Measurements from ENCODE around the gene GRID2IP. TPM values are rescaled to one million over a fixed set of nuclear protein-coding genes. Genes with fewer than 3 reads are reported as not detected.

GRID2IP gene
- total and polyA plus RNA-seq, 10 of the 15 experiments (the other 5 are each of a cell fraction or from before 2014, with no cell fraction given): not detected

GRCh38 chr7:6495597-6496262 lies 55.5 kb downstream of the GRID2IP start:
- Histone ChIP-seq H3K4me3 (no peak overlapping the region), H3K4me2 (ENCODE audit: control insufficient read depth, insufficient read depth) (no peak overlapping the region), H3K27ac (ENCODE audit: control insufficient read depth, insufficient read depth) (no peak overlapping the region), H3K27me3 (replicated peaks in 1 of 2; ENCODE audit: control insufficient read depth in 2 of 2, insufficient read depth in 2 of 2, low read length in 1 of 2) (no peaks in the 10 kb centered on the region), H3K79me2 (ENCODE audit: control insufficient read depth, insufficient read depth, low read length) (no peaks in the 10 kb centered on the region), H2AFZ (ENCODE audit: control insufficient read depth, low read depth, low read length) (no peak overlapping the region), H4K20me1 (ENCODE audit: control insufficient read depth, insufficient read depth) (no peaks in the 10 kb centered on the region), H3K9ac (ENCODE audit: control insufficient read depth, insufficient read depth, low read length) (no peak overlapping the region), H3K9me3 (replicated peaks; ENCODE audit: control insufficient read depth, insufficient read depth, low read length) (no peaks in the 10 kb centered on the region), H3K4me1 (ENCODE audit: control insufficient read depth, insufficient read depth, low read length) (no peaks in the 10 kb centered on the region), H3K36me3 (ENCODE audit: control insufficient read depth in 2 of 2, insufficient read depth in 2 of 2, low read length in 1 of 2) (no peaks in the 10 kb centered on the region)
- WGBS (ENCODE audit: insufficient coverage, insufficient replicate concordance, low lambda C conversion rate, missing lambda C conversion rate): 52% methylated on average over 6 of the region's 6 CpGs
- ChIA-PET POLR2A (no interaction called here), CTCF (interaction anchor here (0.6 kb wide), 1 partner anchor 703 kb away, joined by 3 read pairs; no protein-coding TSS in a partner anchor), RAD21 (ENCODE audit: unreplicated experiment) (no interaction called here), SMC1A (ENCODE audit: uncharacterized antibody, unreplicated experiment) (no interaction called here)
- intact Hi-C loops (cut with micrococcal nuclease; ENCODE audit: unreplicated experiment) (no loop called here), in situ Hi-C loops (cut with MboI) (no loop called here)
- no TSS peak for BruUV-seq (replicated peaks)
- DNase-seq (ENCODE audit: low read depth, low spot score) (no peak), ATAC-seq (no peak), FAIRE-seq (no peak)
- no peak for TF ChIP-seq IRF3 (IDR thresholded peaks at IDR 0.05)
- TF ChIP-seq CTCF (IDR thresholded peaks at IDR 0.05 in 2 of 3, conservative IDR thresholded peaks at IDR 0.05 in 1 of 3; ENCODE audit: control insufficient read depth in 2 of 3, extremely low read depth in 1 of 3, insufficient read depth in 1 of 3, low read depth in 3 of 3, low read length in 3 of 3): no peak

- Histone ChIP-seq H3K27me3 (replicated peaks in 1 of 2; ENCODE audit: control insufficient read depth in 2 of 2, insufficient read depth in 2 of 2, low read length in 1 of 2) (no peaks in the 10 kb centered on the region), H2AFZ (ENCODE audit: control insufficient read depth, low read depth, low read length) (no peak overlapping the region), H3K4me3 (no peak overlapping the region), H3K4me1 (ENCODE audit: control insufficient read depth, insufficient read depth, low read length) (no peaks in the 10 kb centered on the region), H3K9ac (ENCODE audit: control insufficient read depth, insufficient read depth, low read length) (no peak overlapping the region), H3K36me3 (ENCODE audit: control insufficient read depth in 2 of 2, insufficient read depth in 2 of 2, low read length in 1 of 2) (no peaks in the 10 kb centered on the region), H3K79me2 (ENCODE audit: control insufficient read depth, insufficient read depth, low read length) (no peaks in the 10 kb centered on the region), H3K4me2 (ENCODE audit: control insufficient read depth, insufficient read depth) (no peak overlapping the region), H3K27ac (ENCODE audit: control insufficient read depth, insufficient read depth) (no peak overlapping the region), H4K20me1 (ENCODE audit: control insufficient read depth, insufficient read depth) (no peaks in the 10 kb centered on the region), H3K9me3 (replicated peaks; ENCODE audit: control insufficient read depth, insufficient read depth, low read length) (no peaks in the 10 kb centered on the region; the same call in 1 of the 3 replicates)
- DNase-seq (ENCODE audit: low read depth, low spot score) (no peak), FAIRE-seq (no peak), ATAC-seq (no peak)
- no peak for TF ChIP-seq RBBP5 (conservative IDR thresholded peaks at IDR 0.05)
- no peak for TF ChIP-seq NR2C1 (IDR thresholded peaks at IDR 0.05)
- TF ChIP-seq SMAD1 (IDR thresholded peaks at IDR 0.05; ENCODE audit: low read depth, partially characterized antibody): no peak
- TF ChIP-seq BACH1 (IDR thresholded peaks at IDR 0.05; ENCODE audit: borderline replicate concordance): no peak
- TF ChIP-seq DPF2 (IDR thresholded peaks at IDR 0.05): no peak
- TF ChIP-seq GABPA (IDR thresholded peaks at IDR 0.05; ENCODE audit: low read depth): no peak
- no peak for TF ChIP-seq POLR2AphosphoS5 (IDR thresholded peaks at IDR 0.05; ENCODE audit: low read length)
- TF ChIP-seq SMC3 (IDR thresholded peaks at IDR 0.05; ENCODE audit: borderline replicate concordance, low read length): no peak
- TF ChIP-seq PML (IDR thresholded peaks at IDR 0.05; ENCODE audit: low read length): no peak
- TF ChIP-seq BCL3 (IDR thresholded peaks at IDR 0.05; ENCODE audit: borderline replicate concordance, insufficient read depth, low read depth, low read length, poor library complexity, severe bottlenecking): no peak
- ChIA-PET SMC1A (ENCODE audit: uncharacterized antibody, unreplicated experiment) (no interaction called here), RAD21 (ENCODE audit: unreplicated experiment) (no interaction called here), CTCF (no interaction called here), POLR2A (no interaction called here)
- 30% methylated on average over 2 of the region's 2 CpGs for WGBS (ENCODE audit: insufficient coverage, insufficient replicate concordance, low lambda C conversion rate, missing lambda C conversion rate)
- intact Hi-C loops (cut with micrococcal nuclease; ENCODE audit: unreplicated experiment): no loop called here
- in situ Hi-C loops (cut with MboI): no loop called here
- no TSS peak for BruUV-seq (replicated peaks)
These were observed 56.9 kb downstream of the GRID2IP start for GRCh38 chr7:6494365-6494764.

All from GM12878 (cell line).